ENCODE measurements around the gene APLF. TPM values are rescaled to one million over a fixed set of nuclear protein-coding genes. Genes with fewer than 3 reads are reported as not detected.

APLF gene
- total and polyA plus RNA-seq, 2 experiments from 2014 or later = 1.5 to 5.0 TPM

DNA sequence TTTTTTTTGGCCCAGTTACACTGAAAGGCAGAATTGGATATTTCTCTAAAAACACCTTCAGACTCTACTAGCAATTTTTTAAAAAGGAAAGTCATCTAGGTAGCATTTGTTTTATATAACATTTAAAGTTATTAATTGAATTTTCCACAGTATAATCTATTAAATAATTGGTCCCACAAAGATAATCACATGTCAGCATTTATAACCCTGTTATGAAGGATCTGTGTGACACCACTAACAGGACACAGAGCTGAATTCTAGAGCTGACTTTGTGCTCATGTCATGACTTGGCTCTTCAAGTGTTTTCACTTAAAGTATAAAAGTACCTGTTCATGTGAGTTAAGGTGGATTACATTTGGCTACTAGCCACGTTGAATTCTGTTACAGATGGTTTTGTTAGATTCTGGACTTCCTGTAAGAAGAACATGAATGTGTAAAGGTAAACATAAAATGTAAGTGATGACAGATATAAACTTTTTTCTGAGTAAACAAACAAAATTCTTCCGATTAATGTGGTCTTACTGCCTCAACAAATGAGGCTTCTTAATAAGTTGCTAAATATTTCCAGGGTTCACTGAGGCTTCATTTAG is 106.9 kb downstream of the APLF start:
- WGBS (ENCODE audit: low lambda C conversion rate, missing lambda C conversion rate) = 49% methylated on average over 2 of the region's 2 CpGs
- no peak overlapping the region for H3K4me3 ChIP-seq
- no peak for DNase-seq (ENCODE audit: low spot score)
- H3K27me3 ChIP-seq = no peaks in the 10 kb centered on the region
- no peak overlapping the region for H3K4me2 ChIP-seq
- H3K27ac ChIP-seq = no peak overlapping the region
- H3K9me2 ChIP-seq (replicated peaks; ENCODE audit: insufficient read depth) = no peaks in the 10 kb centered on the region
- H3K9me3 ChIP-seq (ENCODE audit: low read depth) = no peaks in the 10 kb centered on the region
- H4K20me1 ChIP-seq (ENCODE audit: insufficient read depth, poor library complexity, severe bottlenecking) = no peaks in the 10 kb centered on the region
- no peaks in the 10 kb centered on the region for H3K79me2 ChIP-seq
- TF ChIP-seq EZH2 (IDR thresholded peaks at IDR 0.05; ENCODE audit: borderline replicate concordance) = no peak
- no peak for TF ChIP-seq EZH2phosphoT487 (IDR thresholded peaks at IDR 0.05; ENCODE audit: low read depth, severe bottlenecking, unreplicated experiment)
- TF ChIP-seq, protein P1, sequence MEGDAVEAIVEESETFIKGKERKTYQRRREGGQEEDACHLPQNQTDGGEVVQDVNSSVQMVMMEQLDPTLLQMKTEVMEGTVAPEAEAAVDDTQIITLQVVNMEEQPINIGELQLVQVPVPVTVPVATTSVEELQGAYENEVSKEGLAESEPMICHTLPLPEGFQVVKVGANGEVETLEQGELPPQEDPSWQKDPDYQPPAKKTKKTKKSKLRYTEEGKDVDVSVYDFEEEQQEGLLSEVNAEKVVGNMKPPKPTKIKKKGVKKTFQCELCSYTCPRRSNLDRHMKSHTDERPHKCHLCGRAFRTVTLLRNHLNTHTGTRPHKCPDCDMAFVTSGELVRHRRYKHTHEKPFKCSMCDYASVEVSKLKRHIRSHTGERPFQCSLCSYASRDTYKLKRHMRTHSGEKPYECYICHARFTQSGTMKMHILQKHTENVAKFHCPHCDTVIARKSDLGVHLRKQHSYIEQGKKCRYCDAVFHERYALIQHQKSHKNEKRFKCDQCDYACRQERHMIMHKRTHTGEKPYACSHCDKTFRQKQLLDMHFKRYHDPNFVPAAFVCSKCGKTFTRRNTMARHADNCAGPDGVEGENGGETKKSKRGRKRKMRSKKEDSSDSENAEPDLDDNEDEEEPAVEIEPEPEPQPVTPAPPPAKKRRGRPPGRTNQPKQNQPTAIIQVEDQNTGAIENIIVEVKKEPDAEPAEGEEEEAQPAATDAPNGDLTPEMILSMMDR (IDR thresholded peaks at IDR 0.05; ENCODE audit: poor library complexity) = no peak
- H2AFZ ChIP-seq = no peak overlapping the region
- H3K4me1 ChIP-seq (ENCODE audit: insufficient read depth) = no peaks in the 10 kb centered on the region
- no peaks in the 10 kb centered on the region for H3K36me3 ChIP-seq (replicated peaks; ENCODE audit: insufficient read depth, low read depth)

- no peaks in the 10 kb centered on the region for H3K27me3 ChIP-seq
- H3K4me2 ChIP-seq = no peak overlapping the region
- no peaks in the 10 kb centered on the region for H3K79me2 ChIP-seq
- no peaks in the 10 kb centered on the region for H3K9me3 ChIP-seq (ENCODE audit: low read depth)
- no peaks in the 10 kb centered on the region for H3K36me3 ChIP-seq (replicated peaks; ENCODE audit: insufficient read depth, low read depth)
- H4K20me1 ChIP-seq (ENCODE audit: insufficient read depth, poor library complexity, severe bottlenecking) = no peaks in the 10 kb centered on the region
- TF ChIP-seq EZH2 (IDR thresholded peaks at IDR 0.05; ENCODE audit: borderline replicate concordance) (no peak), EZH2phosphoT487 (IDR thresholded peaks at IDR 0.05; ENCODE audit: low read depth, severe bottlenecking, unreplicated experiment) (no peak)
- TF ChIP-seq, protein P1 (IDR thresholded peaks at IDR 0.05; ENCODE audit: poor library complexity) = no peak
- no peak overlapping the region for H3K4me3 ChIP-seq
- no peaks in the 10 kb centered on the region for H3K9me2 ChIP-seq (replicated peaks; ENCODE audit: insufficient read depth)
- H3K27ac ChIP-seq = no peak overlapping the region
- no peak for DNase-seq (ENCODE audit: low spot score)
- no peak overlapping the region for H2AFZ ChIP-seq
- no peaks in the 10 kb centered on the region for H3K4me1 ChIP-seq (ENCODE audit: insufficient read depth)
Measured at GRCh38 chr2:68577183-68577582, 109.8 kb downstream of the APLF start.

- no peaks in the 10 kb centered on the region for H3K9me3 ChIP-seq (ENCODE audit: low read depth)
- H3K27ac ChIP-seq = no peak overlapping the region
- H3K4me1 ChIP-seq (ENCODE audit: insufficient read depth) = no peaks in the 10 kb centered on the region
- no peaks in the 10 kb centered on the region for H3K9me2 ChIP-seq (replicated peaks; ENCODE audit: insufficient read depth)
- no peak for DNase-seq (ENCODE audit: low spot score)
- H3K4me3 ChIP-seq = no peak overlapping the region
- no peaks in the 10 kb centered on the region for H4K20me1 ChIP-seq (ENCODE audit: insufficient read depth, poor library complexity, severe bottlenecking)
- no peak overlapping the region for H3K4me2 ChIP-seq
- no peak overlapping the region for H2AFZ ChIP-seq
- no peaks in the 10 kb centered on the region for H3K79me2 ChIP-seq
- no peaks in the 10 kb centered on the region for H3K27me3 ChIP-seq
- TF ChIP-seq EZH2phosphoT487 (IDR thresholded peaks at IDR 0.05; ENCODE audit: low read depth, severe bottlenecking, unreplicated experiment) (no peak), EZH2 (IDR thresholded peaks at IDR 0.05; ENCODE audit: borderline replicate concordance) (no peak)
- TF ChIP-seq, protein P1 (IDR thresholded peaks at IDR 0.05; ENCODE audit: poor library complexity) = no peak
- WGBS (ENCODE audit: low lambda C conversion rate, missing lambda C conversion rate) = 92% methylated on average over 3 of the region's 3 CpGs
- no peaks in the 10 kb centered on the region for H3K36me3 ChIP-seq (replicated peaks; ENCODE audit: insufficient read depth, low read depth)
Measured at GRCh38 chr2:68579689-68580088, 112.3 kb downstream of the APLF start.
